ENCODE measurements around the gene BPIFB2.

GRCh38 chr20:33070111-33071053 is 62.9 kb downstream of the BPIFB2 start:
- TF ChIP-seq CTCF (IDR thresholded peaks at IDR 0.05) (no peak), POLR2A (IDR thresholded peaks at IDR 0.05) (no peak)
